Caco-2 (cell line): ENCODE measurements around the gene ZBTB39. TPM values are rescaled to one million over a fixed set of nuclear protein-coding genes. Genes with fewer than 3 reads are reported as not detected.

Source experiments
- BruUV-seq: library from RNA; stranded (reverse); fragments of 400-500 nt; replicated peaks from 2 replicates; lab custom pipeline; 2021; lab: Mats Ljungman, UMichigan
- CTCF ChIA-PET: fragments of 300-600 bp; sonication (Branson Sonifier 250); formaldehyde crosslinking; loops from one replicate; lab custom pipeline; 2022; ENCODE audit warnings: antibody characterized with exemption; lab: Charles Lee
- POLR2A ChIA-PET: fragments of 300-600 bp; sonication (Branson Sonifier 250); formaldehyde crosslinking; loops from one replicate; lab custom pipeline; 2022; ENCODE audit warnings: antibody characterized with exemption; lab: Charles Lee
- DNase-seq, 2 experiments: peaks; one replicate each; pipeline versions ENCODE4 v3.0.0 to v3.0.0-alpha.2; 2020 to 2022
- H3K27me3 ChIP-seq: replicated peaks from 2 replicates; pipeline ENCODE4 v1.6.0; 2011; ENCODE audit warnings: low read length; ENCODE audit not compliant: control insufficient read depth, insufficient read depth
- H3K36me3 ChIP-seq: 2 replicates; pipeline ENCODE4 v1.5.1; 2011; ENCODE audit warnings: low read length; ENCODE audit not compliant: control insufficient read depth, insufficient read depth
- H3K4me1 ChIP-seq: fragments of 250-450 bp; sonication (Bioruptor Pico); 2 replicates; pipeline ENCODE4 v1.5.1; 2020; ENCODE audit warnings: mild to moderate bottlenecking
- H3K4me3 ChIP-seq: 2 replicates; pipeline ENCODE4 v1.5.1; 2011; ENCODE audit warnings: low read depth, mild to moderate bottlenecking, control low read depth, low read length
- H3K9me3 ChIP-seq: fragments of 250-450 bp; sonication (Bioruptor Pico); 2 replicates; pipeline ENCODE4 v1.5.1; 2020; ENCODE audit warnings: mild to moderate bottlenecking, moderate library complexity
- H3K27ac Mint-ChIP-seq: one replicate; pipeline ENCODE4 v1.8.0; 2022; ENCODE audit warnings: mixed read lengths; ENCODE audit not compliant: unreplicated experiment
- H3K27me3 Mint-ChIP-seq: one replicate; pipeline ENCODE4 v1.8.0; 2022; ENCODE audit warnings: mixed read lengths; ENCODE audit not compliant: insufficient read depth, unreplicated experiment
- H3K36me3 Mint-ChIP-seq: one replicate; pipeline ENCODE4 v1.8.0; 2022; ENCODE audit warnings: mild to moderate bottlenecking, mixed read lengths; ENCODE audit not compliant: insufficient read depth, unreplicated experiment
- H3K4me1 Mint-ChIP-seq: one replicate; pipeline ENCODE4 v1.8.0; 2022; ENCODE audit warnings: low read depth, mixed read lengths; ENCODE audit not compliant: unreplicated experiment
- H3K4me3 Mint-ChIP-seq: one replicate; pipeline ENCODE4 v1.8.0; 2022; ENCODE audit warnings: mild to moderate bottlenecking, moderate library complexity, mixed read lengths; ENCODE audit not compliant: unreplicated experiment
- H3K9me3 Mint-ChIP-seq: one replicate; pipeline ENCODE4 v1.8.0; 2022; ENCODE audit warnings: mixed read lengths; ENCODE audit not compliant: unreplicated experiment
- intact Hi-C: fragments of 100-400 bp; cut with micrococcal nuclease; formaldehyde crosslinking; loops from one replicate; pipeline ENCODE4 v1.10.0; 2022; ENCODE audit not compliant: unreplicated experiment
- total RNA-seq: library from RNA; stranded (reverse); gene quantifications from 2 replicates; pipeline ENCODE4 v1.2.3, GENCODE V29; 2022
- TF ChIP-seq, protein P1 (sequence below), 2 experiments: fragments of 200-600 bp in 1 of 2; IDR thresholded peaks; 1 replicate in 1 of 2; 2 replicates in 1 of 2; pipeline versions ENCODE4 v1.5.1 to v1.8.0; 2011 to 2022; ENCODE audit warnings: antibody characterized with exemption in 1 of 2, control low read depth in 1 of 2, inconsistent platforms in 1 of 2, low read depth in 1 of 2, low read length in 1 of 2, mild to moderate bottlenecking in 1 of 2, moderate library complexity in 1 of 2; ENCODE audit not compliant: insufficient read depth in 1 of 2, severe bottlenecking in 1 of 2, unreplicated experiment in 1 of 2

ZBTB39 gene
- total RNA-seq, 1 experiment from 2014 or later = 12.8 TPM

DNA sequence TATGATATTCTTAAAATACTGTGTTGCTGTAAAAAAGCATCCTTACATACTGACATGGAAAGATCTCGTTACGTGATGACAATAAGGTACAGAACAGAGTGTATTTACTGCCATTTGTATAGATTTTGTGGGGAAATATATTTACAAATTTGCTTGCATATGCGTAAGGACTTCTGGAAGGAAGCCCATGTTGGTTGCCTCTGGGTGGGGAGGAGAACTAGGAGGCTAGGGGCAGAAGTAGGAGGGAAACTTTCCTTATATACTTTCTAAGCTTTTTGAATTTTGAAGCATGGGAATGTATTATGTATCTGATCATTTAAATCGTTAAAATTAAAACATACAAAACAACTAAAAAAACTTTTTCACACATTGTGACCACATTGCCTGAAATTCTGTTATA is 33.9 kb upstream of the ZBTB39 start:
- H3K9me3 ChIP-seq = no peaks in the 10 kb centered on the region
- BruUV-seq = no TSS peak
- intact Hi-C loops = no loop called here
- CTCF ChIA-PET = no interaction called here
- Mint-ChIP-seq H3K36me3 (no peaks in the 10 kb centered on the region), H3K9me3 (no peaks in the 10 kb centered on the region), H3K4me1 (no peaks in the 10 kb centered on the region), H3K27ac (no peak overlapping the region), H3K27me3 (no peaks in the 10 kb centered on the region), H3K4me3 (no peak overlapping the region)
- no peak overlapping the region for H3K4me3 ChIP-seq
- H3K36me3 ChIP-seq = no peaks in the 10 kb centered on the region; the same call in 1 of the 2 replicates
- no peaks in the 10 kb centered on the region for H3K27me3 ChIP-seq
- TF ChIP-seq, protein P1, sequence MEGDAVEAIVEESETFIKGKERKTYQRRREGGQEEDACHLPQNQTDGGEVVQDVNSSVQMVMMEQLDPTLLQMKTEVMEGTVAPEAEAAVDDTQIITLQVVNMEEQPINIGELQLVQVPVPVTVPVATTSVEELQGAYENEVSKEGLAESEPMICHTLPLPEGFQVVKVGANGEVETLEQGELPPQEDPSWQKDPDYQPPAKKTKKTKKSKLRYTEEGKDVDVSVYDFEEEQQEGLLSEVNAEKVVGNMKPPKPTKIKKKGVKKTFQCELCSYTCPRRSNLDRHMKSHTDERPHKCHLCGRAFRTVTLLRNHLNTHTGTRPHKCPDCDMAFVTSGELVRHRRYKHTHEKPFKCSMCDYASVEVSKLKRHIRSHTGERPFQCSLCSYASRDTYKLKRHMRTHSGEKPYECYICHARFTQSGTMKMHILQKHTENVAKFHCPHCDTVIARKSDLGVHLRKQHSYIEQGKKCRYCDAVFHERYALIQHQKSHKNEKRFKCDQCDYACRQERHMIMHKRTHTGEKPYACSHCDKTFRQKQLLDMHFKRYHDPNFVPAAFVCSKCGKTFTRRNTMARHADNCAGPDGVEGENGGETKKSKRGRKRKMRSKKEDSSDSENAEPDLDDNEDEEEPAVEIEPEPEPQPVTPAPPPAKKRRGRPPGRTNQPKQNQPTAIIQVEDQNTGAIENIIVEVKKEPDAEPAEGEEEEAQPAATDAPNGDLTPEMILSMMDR (IDR thresholded peaks at IDR 0.05; ENCODE audit: insufficient read depth in 1 of 2, low read depth in 1 of 2, low read length in 1 of 2, severe bottlenecking in 1 of 2, unreplicated experiment in 1 of 2) = no peak
- POLR2A ChIA-PET = no interaction called here
- no peak for DNase-seq
- H3K4me1 ChIP-seq = no peaks in the 10 kb centered on the region

DNA sequence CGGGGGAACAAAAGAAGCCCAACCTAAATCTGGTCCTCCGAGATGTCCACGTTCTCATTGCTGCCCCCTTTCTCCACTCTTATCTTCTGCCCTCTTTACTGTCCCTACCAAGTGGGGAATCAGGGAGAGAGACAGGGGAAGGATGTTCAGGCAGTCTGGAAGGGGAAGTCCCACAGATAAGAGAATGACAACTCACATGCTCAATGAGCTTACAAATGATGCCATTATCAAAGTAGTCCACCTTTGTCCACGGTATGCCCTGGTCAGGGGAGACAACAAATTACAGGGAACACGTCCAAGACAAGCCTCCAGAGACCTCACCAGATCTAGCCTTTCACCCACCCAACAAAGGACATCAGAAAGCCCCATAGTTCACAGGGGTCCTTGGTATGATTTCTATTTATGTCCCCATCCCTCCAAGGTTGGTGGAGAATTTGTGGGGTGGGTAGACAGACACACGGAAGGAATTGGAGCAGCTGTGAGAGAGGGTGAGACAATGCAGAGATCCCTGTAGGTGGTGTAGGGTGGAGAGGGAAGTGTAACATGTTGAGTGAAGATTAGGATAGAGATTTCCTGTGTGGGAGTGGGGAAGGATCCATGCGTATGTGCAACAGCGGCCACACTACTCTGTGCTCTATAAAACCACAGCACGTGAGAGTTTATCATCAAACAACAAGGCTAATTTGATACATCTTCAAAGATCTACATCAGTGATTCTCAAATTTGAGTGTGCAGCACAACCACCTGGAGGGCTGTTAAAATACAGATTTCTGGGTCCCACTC is 32.9 kb upstream of the ZBTB39 start:
- TF ChIP-seq, protein P1 (IDR thresholded peaks at IDR 0.05; ENCODE audit: insufficient read depth in 1 of 2, low read depth in 1 of 2, low read length in 1 of 2, severe bottlenecking in 1 of 2, unreplicated experiment in 1 of 2) = no peak
- no peaks in the 10 kb centered on the region for H3K27me3 Mint-ChIP-seq
- H3K4me1 ChIP-seq = no peaks in the 10 kb centered on the region
- H3K9me3 ChIP-seq = no peaks in the 10 kb centered on the region
- ChIA-PET CTCF (interaction anchor here (1.5 kb wide), 1 partner anchor 30 kb away, joined by 3 read pairs; no protein-coding TSS in a partner anchor), POLR2A (no interaction called here)
- H3K36me3 ChIP-seq = no peaks in the 10 kb centered on the region; the same call in 1 of the 2 replicates
- no peaks in the 10 kb centered on the region for H3K9me3 Mint-ChIP-seq
- no peaks in the 10 kb centered on the region for H3K36me3 Mint-ChIP-seq
- no peaks in the 10 kb centered on the region for H3K4me1 Mint-ChIP-seq
- no peak overlapping the region for H3K4me3 ChIP-seq
- no peak overlapping the region for H3K4me3 Mint-ChIP-seq
- no peak for DNase-seq
- H3K27ac Mint-ChIP-seq = no peak overlapping the region
- BruUV-seq = no TSS peak
- intact Hi-C loops = no loop called here
- no peaks in the 10 kb centered on the region for H3K27me3 ChIP-seq

DNA sequence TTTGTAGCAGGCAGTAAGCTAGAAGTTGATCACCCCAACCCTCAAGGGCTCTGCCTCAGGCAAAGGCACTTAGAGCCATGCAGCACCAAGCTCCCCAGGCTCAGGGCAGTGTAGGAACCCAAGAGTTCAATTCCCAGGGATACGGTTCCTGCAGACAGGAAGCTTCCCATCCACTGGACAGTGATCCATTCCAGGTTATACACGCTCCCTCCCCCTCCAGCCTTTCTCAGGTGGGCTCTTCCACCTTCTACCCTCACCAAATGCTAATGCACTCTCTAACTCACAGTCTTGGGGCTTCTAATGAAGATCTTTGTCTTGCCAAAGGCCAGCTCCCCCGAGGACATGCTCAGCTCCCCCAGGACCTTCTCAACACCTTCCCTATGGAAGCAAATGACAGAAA is 30.9 kb upstream of the ZBTB39 start:
- Histone ChIP-seq H3K36me3 (no peaks in the 10 kb centered on the region; the same call in 1 of the 2 replicates), H3K4me1 (no peaks in the 10 kb centered on the region), H3K4me3 (no peak overlapping the region), H3K27me3 (no peaks in the 10 kb centered on the region), H3K9me3 (no peaks in the 10 kb centered on the region)
- intact Hi-C loops = no loop called here
- Mint-ChIP-seq H3K27ac (no peak overlapping the region), H3K36me3 (no peaks in the 10 kb centered on the region), H3K4me1 (no peaks in the 10 kb centered on the region), H3K4me3 (no peak overlapping the region), H3K9me3 (no peaks in the 10 kb centered on the region), H3K27me3 (no peaks in the 10 kb centered on the region)
- ChIA-PET POLR2A (no interaction called here), CTCF (no interaction called here)
- TF ChIP-seq, protein P1 (IDR thresholded peaks at IDR 0.05; ENCODE audit: insufficient read depth in 1 of 2, low read depth in 1 of 2, low read length in 1 of 2, severe bottlenecking in 1 of 2, unreplicated experiment in 1 of 2) = no peak
- BruUV-seq = no TSS peak
- DNase-seq = no peak
